GDM1 (cell line): ENCODE measurements around the gene KLB.
"Not testable (repeated sequence)": the region's sequence is repeated elsewhere in the genome, so short reads cannot be mapped to it uniquely, and the experiment has no call there.

Experiments
- DNase-seq: peaks from one replicate; lab custom pipeline; 2025; lab: John Stamatoyannopoulos, UW

Gene KLB

GRCh38 chr4:39406763-39407583 lies at the start of gene KLB:
Gene KLB, plus strand, starts transcription at chr4:39406930. Its CDS starts 20 bp downstream, at chr4:39406950.
- no peak for DNase-seq

- no peak for DNase-seq
These were observed 49.7 kb upstream of the KLB start for GRCh38 chr4:39357002-39357401.

- not testable (repeated sequence) for DNase-seq
These were observed 46.1 kb upstream of the KLB start for GRCh38 chr4:39360611-39361010.

- DNase-seq: no peak
These were observed 43.9 kb upstream of the KLB start for GRCh38 chr4:39362827-39363226.

- no peak for DNase-seq
These were observed 42.8 kb upstream of the KLB start for GRCh38 chr4:39363773-39364393.

GRCh38 chr4:39365360-39365759 lies 41.4 kb upstream of the KLB start:
- no peak for DNase-seq

GRCh38 chr4:39365830-39366771 lies 40.6 kb upstream of the KLB start, which contains the start of gene RFC1:
Gene RFC1, minus strand, starts transcription at chr4:39366362. Its CDS starts 121 bp downstream, at chr4:39366241.
- peak; percentile 83 for DNase-seq

GRCh38 chr4:39367166-39367565 lies 39.6 kb upstream of the KLB start:
- no peak for DNase-seq

- DNase-seq: no peak
These were observed 37.4 kb upstream of the KLB start for GRCh38 chr4:39369301-39369700.

- not testable (repeated sequence) for DNase-seq
These were observed 35.5 kb upstream of the KLB start for GRCh38 chr4:39371209-39371608.

GRCh38 chr4:39375478-39375877 lies 31.3 kb upstream of the KLB start:
- no peak for DNase-seq

GRCh38 chr4:39383690-39384089 lies 23.0 kb upstream of the KLB start:
- no peak for DNase-seq

GRCh38 chr4:39384563-39384962 lies 22.2 kb upstream of the KLB start:
- no peak for DNase-seq

GRCh38 chr4:39390603-39391002 lies 16.1 kb upstream of the KLB start:
- no peak for DNase-seq

GRCh38 chr4:39394706-39395105 lies 12.0 kb upstream of the KLB start:
- no peak for DNase-seq

GRCh38 chr4:39401640-39402039 lies 5.1 kb upstream of the KLB start:
- not testable (repeated sequence) for DNase-seq

- no peak for DNase-seq
These were observed 805 bp downstream of the KLB start for GRCh38 chr4:39407584-39407885.

- no peak for DNase-seq
These were observed 3.7 kb downstream of the KLB start for GRCh38 chr4:39410415-39410814.

GRCh38 chr4:39411561-39411960 lies 4.8 kb downstream of the KLB start:
- DNase-seq: not testable (repeated sequence)

GRCh38 chr4:39415678-39416283 lies 9.1 kb downstream of the KLB start:
- DNase-seq: no peak

GRCh38 chr4:39422247-39422646 lies 15.5 kb downstream of the KLB start:
- no peak for DNase-seq

GRCh38 chr4:39425297-39425696 lies 18.6 kb downstream of the KLB start:
- DNase-seq: not testable (repeated sequence)
